Breast epithelium (tissue), 4 donors: ENCODE measurements around the gene SDK1. TPM values are rescaled to one million over a fixed set of nuclear protein-coding genes. Genes with fewer than 3 reads are reported as not detected.

ENCODE experiments used
- DNase-seq, 2 donors: peaks; one replicate each; pipeline ENCODE4 v3.0.0-alpha.2; 2019; ENCODE audit warnings: low spot score in 2 of 2
- H3K27ac ChIP-seq, 2 donors: fragments of 200-600 bp; sonication (generic) in 1 of 2; one replicate each; pipeline ENCODE4 v1.5.1; 2016 to 2019; ENCODE audit warnings: mild to moderate bottlenecking in 1 of 2
- H3K27me3 ChIP-seq, 2 donors: fragments of 200-600 bp; sonication (generic) in 1 of 2; one replicate each; pipeline versions ENCODE4 v1.5.1 to v1.6.0; 2017 to 2019; ENCODE audit warnings: control low read depth in 1 of 2, mild to moderate bottlenecking in 1 of 2
- H3K36me3 ChIP-seq: fragments of 200-600 bp; one replicate; pipeline ENCODE4 v1.5.1; 2019
- H3K4me1 ChIP-seq, 2 donors: fragments of 200-600 bp; sonication (generic); one replicate each; pipeline ENCODE4 v1.5.1; 2016 to 2019; ENCODE audit warnings: control low read depth in 1 of 2
- H3K4me3 ChIP-seq, 3 donors: fragments of 200-600 bp; sonication (generic); 1 replicate in 2 of 3; 2 replicates in 1 of 3; pipeline ENCODE4 v1.5.1; 2016 to 2019; ENCODE audit warnings: mild to moderate bottlenecking in 3 of 3, moderate library complexity in 2 of 3
- H3K9me3 ChIP-seq, 2 donors: fragments of 200-600 bp; sonication (generic) in 1 of 2; one replicate each; pipeline ENCODE4 v1.5.1; 2016 to 2019; ENCODE audit warnings: control low read depth in 1 of 2
- POLR2A ChIP-seq: fragments of 450-650 bp; IDR thresholded peaks from one replicate; pipeline ENCODE4 v1.6.1; 2016; ENCODE audit warnings: antibody characterized with exemption, mild to moderate bottlenecking, moderate library complexity
- POLR2AphosphoS5 ChIP-seq, 3 donors: sonication (generic); formaldehyde crosslinking; IDR thresholded peaks; one replicate each; pipeline ENCODE4 v1.6.1; 2017; ENCODE audit warnings: antibody characterized with exemption in 3 of 3
- intact Hi-C: fragments of 100-400 bp; cut with DNase I; formaldehyde crosslinking; loops from one replicate; pipeline ENCODE4 v1.15.1; 2023; ENCODE audit warnings: low total_unique reads
- total RNA-seq, 3 donors: library from RNA; depleted of rRNA; stranded (reverse); fragments of >200 nt; gene quantifications; one replicate each; pipeline ENCODE4 v1.1.0, GENCODE V29; 2016
- TF ChIP-seq, protein P1 (sequence below), 3 donors: fragments of 450-650 bp; IDR thresholded peaks; one replicate each; pipeline ENCODE4 v1.5.1; 2016 to 2017; ENCODE audit warnings: antibody characterized with exemption in 3 of 3, mild to moderate bottlenecking in 3 of 3, moderate library complexity in 3 of 3

Gene SDK1
- total RNA-seq, 3 donors from 2014 or later, result 3.7 to 18.2 (median 6.6) TPM

DNA sequence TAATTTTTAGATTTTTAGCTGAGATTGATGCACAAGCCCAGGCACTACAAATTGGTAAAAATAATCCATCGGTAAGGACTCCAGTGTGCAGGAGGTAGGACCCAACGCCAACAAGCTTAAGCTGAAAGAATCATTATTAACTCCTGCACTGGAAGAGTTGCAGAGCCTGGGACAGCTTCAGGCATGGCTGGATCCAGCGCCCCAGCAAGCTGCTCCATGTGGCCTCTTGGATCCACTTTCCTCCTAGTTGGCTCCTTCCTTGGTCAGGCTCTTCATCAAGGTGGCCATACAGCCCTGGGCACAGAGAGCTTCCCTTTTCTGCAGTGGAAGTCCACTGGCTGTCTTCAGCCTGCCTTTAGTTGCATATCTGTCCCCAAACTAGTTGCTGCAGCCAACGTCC lies 883.6 kb downstream of the SDK1 start:
- H3K27ac ChIP-seq, result no peak overlapping the region
- intact Hi-C loops, result no loop called here
- H3K4me1 ChIP-seq, result no peaks in the 10 kb centered on the region
- H3K27me3 ChIP-seq, result no peaks in the 10 kb centered on the region
- TF ChIP-seq POLR2AphosphoS5 (IDR thresholded peaks at IDR 0.05) (no peak), POLR2A (no peak)
- TF ChIP-seq, protein P1, sequence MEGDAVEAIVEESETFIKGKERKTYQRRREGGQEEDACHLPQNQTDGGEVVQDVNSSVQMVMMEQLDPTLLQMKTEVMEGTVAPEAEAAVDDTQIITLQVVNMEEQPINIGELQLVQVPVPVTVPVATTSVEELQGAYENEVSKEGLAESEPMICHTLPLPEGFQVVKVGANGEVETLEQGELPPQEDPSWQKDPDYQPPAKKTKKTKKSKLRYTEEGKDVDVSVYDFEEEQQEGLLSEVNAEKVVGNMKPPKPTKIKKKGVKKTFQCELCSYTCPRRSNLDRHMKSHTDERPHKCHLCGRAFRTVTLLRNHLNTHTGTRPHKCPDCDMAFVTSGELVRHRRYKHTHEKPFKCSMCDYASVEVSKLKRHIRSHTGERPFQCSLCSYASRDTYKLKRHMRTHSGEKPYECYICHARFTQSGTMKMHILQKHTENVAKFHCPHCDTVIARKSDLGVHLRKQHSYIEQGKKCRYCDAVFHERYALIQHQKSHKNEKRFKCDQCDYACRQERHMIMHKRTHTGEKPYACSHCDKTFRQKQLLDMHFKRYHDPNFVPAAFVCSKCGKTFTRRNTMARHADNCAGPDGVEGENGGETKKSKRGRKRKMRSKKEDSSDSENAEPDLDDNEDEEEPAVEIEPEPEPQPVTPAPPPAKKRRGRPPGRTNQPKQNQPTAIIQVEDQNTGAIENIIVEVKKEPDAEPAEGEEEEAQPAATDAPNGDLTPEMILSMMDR (IDR thresholded peaks at IDR 0.05), result no peak
- DNase-seq, result no peak
- H3K4me3 ChIP-seq, result no peak overlapping the region
- H3K9me3 ChIP-seq, result no peaks in the 10 kb centered on the region
- no peaks in the 10 kb centered on the region for H3K36me3 ChIP-seq

DNA sequence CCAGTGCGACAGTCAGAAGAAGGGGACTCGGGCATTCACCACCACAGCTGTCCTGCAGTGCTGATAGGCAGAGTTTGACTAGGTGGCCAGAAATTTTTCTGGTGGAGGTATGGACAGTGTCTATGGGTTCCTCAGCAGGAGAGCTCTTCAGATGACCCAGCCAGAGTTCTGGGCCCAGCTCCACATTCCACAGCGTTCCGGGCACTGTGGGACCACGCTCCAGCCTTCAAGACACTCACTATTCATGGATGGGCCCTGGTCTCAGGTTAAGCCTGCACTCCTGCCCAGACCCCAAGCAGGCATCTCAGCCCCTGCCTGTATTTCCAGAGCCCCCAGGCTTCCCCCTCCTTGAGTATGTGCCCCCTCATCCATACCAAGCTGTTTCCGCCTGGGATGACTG lies 884.1 kb downstream of the SDK1 start:
- no peaks in the 10 kb centered on the region for H3K9me3 ChIP-seq
- H3K4me1 ChIP-seq, result no peaks in the 10 kb centered on the region
- peak overlapping the region; percentile 57 to 86 for H3K27ac ChIP-seq

DNA sequence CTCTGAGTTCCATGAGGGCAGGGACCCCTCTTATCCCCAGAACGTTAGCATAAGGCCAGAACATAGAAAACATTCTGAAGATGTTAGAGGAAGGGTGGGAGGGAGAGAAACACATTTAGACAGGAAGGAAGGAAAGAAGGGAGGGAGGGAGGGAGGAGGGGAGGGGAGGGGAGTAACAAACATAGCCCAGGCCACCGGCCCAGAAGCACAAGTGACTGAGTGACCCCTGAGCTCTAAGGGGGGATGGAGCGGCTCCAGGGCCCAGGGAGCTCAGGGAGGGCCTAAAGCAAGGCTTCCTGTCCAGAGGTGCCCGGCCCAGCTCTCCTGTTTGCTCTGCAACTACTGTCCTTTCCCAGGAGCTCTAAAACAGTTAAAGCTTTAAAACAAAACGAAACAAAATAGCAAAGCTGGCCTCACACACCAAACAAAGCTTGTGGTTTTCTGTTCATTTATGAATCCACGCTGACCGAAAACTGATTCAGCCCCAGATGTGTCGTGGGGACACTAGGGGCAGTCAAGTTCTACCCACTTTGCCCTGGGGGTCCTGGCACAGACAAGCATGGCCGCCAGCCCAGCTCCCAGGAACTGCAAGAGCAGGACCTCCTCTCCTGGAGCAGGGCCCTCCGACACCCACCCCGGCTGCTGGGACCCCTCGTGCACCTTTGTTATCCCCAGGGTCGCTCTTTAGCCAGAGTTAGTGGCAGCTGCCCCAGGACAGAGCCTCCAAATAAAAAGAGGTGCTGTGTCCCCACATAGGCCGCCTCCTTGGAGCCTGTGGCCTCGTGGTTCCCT lies 884.9 kb downstream of the SDK1 start:
- Histone ChIP-seq H3K27ac (peak overlapping the region; percentile 57 to 86), H3K4me1 (no peaks in the 10 kb centered on the region)

More for the DNA sequence above, 884.1 kb downstream of the SDK1 start:
- intact Hi-C loops, result no loop called here
- no peak for DNase-seq
- Histone ChIP-seq H3K4me3 (no peak overlapping the region), H3K27me3 (no peaks in the 10 kb centered on the region), H3K36me3 (no peaks in the 10 kb centered on the region)
- TF ChIP-seq, protein P1 (IDR thresholded peaks at IDR 0.05), result no peak
- TF ChIP-seq POLR2AphosphoS5 (IDR thresholded peaks at IDR 0.05) (no peak), POLR2A (no peak)

DNA sequence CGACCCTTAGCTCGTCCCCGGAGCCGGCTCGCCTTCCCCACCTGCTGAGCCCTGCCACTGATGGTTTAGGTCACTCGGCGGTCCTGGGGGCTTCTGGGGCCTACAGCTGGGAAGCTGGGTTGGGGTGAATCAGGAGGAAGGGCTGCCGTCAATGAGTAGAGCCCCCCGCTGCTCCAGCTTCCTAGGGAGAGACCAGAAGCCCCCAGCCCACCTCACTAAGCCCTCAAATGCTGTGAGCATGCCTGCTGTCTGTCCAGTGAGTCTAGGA lies 885.4 kb downstream of the SDK1 start:
- Histone ChIP-seq H3K27me3 (no peaks in the 10 kb centered on the region), H3K36me3 (no peaks in the 10 kb centered on the region), H3K27ac (peak overlapping the region; percentile 57 to 86), H3K4me3 (no peak overlapping the region), H3K4me1 (no peaks in the 10 kb centered on the region), H3K9me3 (no peaks in the 10 kb centered on the region)
- no peak for DNase-seq
- TF ChIP-seq, protein P1 (IDR thresholded peaks at IDR 0.05), result no peak
- TF ChIP-seq POLR2AphosphoS5 (IDR thresholded peaks at IDR 0.05) (no peak), POLR2A (no peak)
- intact Hi-C loops, result no loop called here

More for the DNA sequence above, 884.9 kb downstream of the SDK1 start:
- intact Hi-C loops, result no loop called here
- peak overlapping the region in 1 of 3 donors; percentile 43 for H3K4me3 ChIP-seq
- TF ChIP-seq, protein P1 (IDR thresholded peaks at IDR 0.05), result no peak
- TF ChIP-seq POLR2A (no peak), POLR2AphosphoS5 (IDR thresholded peaks at IDR 0.05) (no peak)
- peak in 1 of 2 donors; percentile 19 for DNase-seq
- H3K9me3 ChIP-seq, result no peaks in the 10 kb centered on the region
- no peaks in the 10 kb centered on the region for H3K27me3 ChIP-seq
- H3K36me3 ChIP-seq, result no peaks in the 10 kb centered on the region

DNA sequence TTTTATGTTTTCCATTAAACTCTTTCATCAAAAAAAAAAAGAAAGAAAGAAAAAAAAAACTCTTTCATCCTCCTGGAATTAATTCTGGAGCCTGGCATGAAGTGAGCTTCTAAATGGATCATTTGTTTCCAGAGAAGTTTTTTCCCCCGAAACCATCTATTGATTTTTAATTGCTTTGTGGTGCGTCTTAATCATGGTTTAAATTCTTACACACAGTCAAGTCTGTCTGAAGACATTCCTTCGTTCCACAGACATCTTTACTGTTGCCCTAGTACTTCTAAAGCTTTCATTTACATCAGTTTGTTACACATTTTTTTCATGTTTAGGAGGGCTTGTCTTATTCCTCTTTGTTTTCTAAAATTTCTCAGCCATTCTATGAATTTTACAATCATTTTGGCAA lies 887.6 kb downstream of the SDK1 start:
- DNase-seq, result no peak
- no peak overlapping the region for H3K4me3 ChIP-seq
- H3K27ac ChIP-seq, result peak overlapping the region in 1 of 2 donors; percentile 66
- no peak for TF ChIP-seq POLR2AphosphoS5 (IDR thresholded peaks at IDR 0.05)
- H3K9me3 ChIP-seq, result no peaks in the 10 kb centered on the region
- H3K4me1 ChIP-seq, result no peaks in the 10 kb centered on the region
- H3K36me3 ChIP-seq, result no peaks in the 10 kb centered on the region
- intact Hi-C loops, result no loop called here
- no peaks in the 10 kb centered on the region for H3K27me3 ChIP-seq
